Nephron progenitor cell (in vitro differentiated cells): Measurements from ENCODE around the gene GPC5.
A peak's percentile ranks its signal among the peaks of the same experiment; 100 is the strongest.

Experiments
- DNase-seq: peaks from one replicate; pipeline ENCODE4 v3.0.0; 2021
- H3K27ac Mint-ChIP-seq: 2 replicates; pipeline ENCODE4 v1.8.0; 2021; ENCODE audit warnings: mild to moderate bottlenecking, moderate library complexity, mixed read lengths
- H3K27me3 Mint-ChIP-seq: 2 replicates; pipeline ENCODE4 v1.8.0; 2021; ENCODE audit warnings: mild to moderate bottlenecking, low read depth, mixed read lengths; ENCODE audit not compliant: poor library complexity
- H3K36me3 Mint-ChIP-seq: 2 replicates; pipeline ENCODE4 v1.8.0; 2021; ENCODE audit warnings: low read depth, mixed read lengths
- H3K4me1 Mint-ChIP-seq: 2 replicates; pipeline ENCODE4 v1.8.0; 2021; ENCODE audit warnings: mixed read lengths
- H3K4me3 Mint-ChIP-seq: 2 replicates; pipeline ENCODE4 v1.8.0; 2021; ENCODE audit warnings: mild to moderate bottlenecking, moderate library complexity, mixed read lengths
- H3K9me3 Mint-ChIP-seq: 2 replicates; pipeline ENCODE4 v1.8.0; 2021; ENCODE audit warnings: mild to moderate bottlenecking, moderate library complexity, mixed read lengths
- CTCF ChIP-seq: fragments of 200-600 bp; sonication (generic); IDR thresholded peaks from 2 replicates; pipeline ENCODE4 v1.5.0; 2021; ENCODE audit warnings: antibody characterized with exemption

Gene GPC5

GRCh38 chr13:91771229-91771628 lies 372.8 kb downstream of the GPC5 start:
- Mint-ChIP-seq H3K27me3 (no peaks in the 10 kb centered on the region), H3K36me3 (no peaks in the 10 kb centered on the region), H3K27ac (no peak overlapping the region), H3K4me3 (no peak overlapping the region), H3K4me1 (peaks cover 19% of the 10 kb centered on the region), H3K9me3 (no peaks in the 10 kb centered on the region)
- no peak for DNase-seq
- TF ChIP-seq CTCF = no peak

GRCh38 chr13:91773591-91774227 lies 375.3 kb downstream of the GPC5 start:
- Mint-ChIP-seq H3K4me1 (peaks cover 44% of the 10 kb centered on the region), H3K27ac (no peak overlapping the region), H3K4me3 (no peak overlapping the region), H3K9me3 (no peaks in the 10 kb centered on the region), H3K27me3 (no peaks in the 10 kb centered on the region), H3K36me3 (no peaks in the 10 kb centered on the region)
- no peak for TF ChIP-seq CTCF
- DNase-seq = no peak

- no peak for DNase-seq
- Mint-ChIP-seq H3K27ac (peak overlapping the region; percentile 36), H3K27me3 (no peaks in the 10 kb centered on the region), H3K4me3 (no peak overlapping the region), H3K4me1 (peaks cover 44% of the 10 kb centered on the region), H3K36me3 (no peaks in the 10 kb centered on the region), H3K9me3 (no peaks in the 10 kb centered on the region)
- TF ChIP-seq CTCF = no peak
These were observed 376.0 kb downstream of the GPC5 start for GRCh38 chr13:91774397-91774796.

GRCh38 chr13:91776611-91777193 lies 378.3 kb downstream of the GPC5 start:
- no peak for TF ChIP-seq CTCF
- Mint-ChIP-seq H3K4me1 (peaks cover 54% of the 10 kb centered on the region), H3K27ac (no peak overlapping the region), H3K4me3 (peak overlapping the region; percentile 6), H3K27me3 (no peaks in the 10 kb centered on the region), H3K36me3 (no peaks in the 10 kb centered on the region), H3K9me3 (no peaks in the 10 kb centered on the region)
- no peak for DNase-seq

GRCh38 chr13:91778123-91778522 lies 379.7 kb downstream of the GPC5 start:
- Mint-ChIP-seq H3K4me3 (peak overlapping the region; percentile 33), H3K36me3 (no peaks in the 10 kb centered on the region), H3K4me1 (peaks cover 60% of the 10 kb centered on the region), H3K27me3 (no peaks in the 10 kb centered on the region), H3K27ac (peak overlapping the region; percentile 92), H3K9me3 (no peaks in the 10 kb centered on the region)
- DNase-seq = no peak
- TF ChIP-seq CTCF = no peak
